Stimulated activated CD8-positive, alpha-beta memory T cell treated with anti-CD3 and anti-CD28 coated beads, Interleukin-4, amount 100 ng/mL, for 4 hours (primary cell): ENCODE measurements around the gene SPHKAP.
"Not testable (repeated sequence)": the region's sequence is repeated elsewhere in the genome, so short reads cannot be mapped to it uniquely, and the experiment has no call there.

Experiments
- DNase-seq, 2 donors: peaks; one replicate each; pipeline ENCODE4 v3.0.0-alpha.2; 2020; ENCODE audit warnings: low read depth in 2 of 2, low spot score in 1 of 2

SPHKAP gene

GRCh38 chr2:228181098-228182019, at the start of gene SPHKAP:
Gene SPHKAP, minus strand, starts transcription at chr2:228181687. Its CDS starts 89 bp downstream, at chr2:228181598.
- DNase-seq = no peak

- DNase-seq = no peak
Observed at GRCh38 chr2:228227466-228227865, 46.0 kb upstream of the SPHKAP start.

GRCh38 chr2:228224410-228224809, 42.9 kb upstream of the SPHKAP start:
- no peak for DNase-seq

GRCh38 chr2:228218593-228218992, 37.1 kb upstream of the SPHKAP start:
- DNase-seq = not testable (repeated sequence)

- DNase-seq = no peak
Observed at GRCh38 chr2:228197504-228197903, 16.0 kb upstream of the SPHKAP start.

- DNase-seq = no peak
Observed at GRCh38 chr2:228180181-228181097, 1.0 kb downstream of the SPHKAP start.

- no peak for DNase-seq
Observed at GRCh38 chr2:228167290-228167689, 14.2 kb downstream of the SPHKAP start.

GRCh38 chr2:228164718-228165117, 16.8 kb downstream of the SPHKAP start:
- DNase-seq = no peak

- DNase-seq = no peak
Observed at GRCh38 chr2:228157841-228158240, 23.6 kb downstream of the SPHKAP start.

GRCh38 chr2:228144961-228145360, 36.5 kb downstream of the SPHKAP start:
- DNase-seq = no peak

- DNase-seq = no peak
Observed at GRCh38 chr2:228140934-228141528, 40.5 kb downstream of the SPHKAP start.

GRCh38 chr2:228136027-228136426, 45.5 kb downstream of the SPHKAP start:
- no peak for DNase-seq

GRCh38 chr2:228135300-228135699, 46.2 kb downstream of the SPHKAP start:
- no peak for DNase-seq

- no peak for DNase-seq
Observed at GRCh38 chr2:228131833-228132232, 49.7 kb downstream of the SPHKAP start.

GRCh38 chr2:228126401-228126800, 55.1 kb downstream of the SPHKAP start:
- no peak for DNase-seq

- no peak for DNase-seq
Observed at GRCh38 chr2:228118940-228119339, 62.5 kb downstream of the SPHKAP start.

- DNase-seq = no peak
Observed at GRCh38 chr2:228107846-228108245, 73.6 kb downstream of the SPHKAP start.

GRCh38 chr2:228105526-228106250, 75.8 kb downstream of the SPHKAP start:
- DNase-seq = no peak

- no peak for DNase-seq
Observed at GRCh38 chr2:228104215-228104614, 77.3 kb downstream of the SPHKAP start.

GRCh38 chr2:228103379-228103778, 78.1 kb downstream of the SPHKAP start:
- DNase-seq = no peak

GRCh38 chr2:228102949-228103348, 78.5 kb downstream of the SPHKAP start:
- no peak for DNase-seq
